ENCODE results near the gene APOBEC4.

APOBEC4 gene

GRCh38 chr1:183597656-183598347, 55.3 kb downstream of the APOBEC4 start:
- DNase-seq, result no peak

- DNase-seq, result no peak
Measured at GRCh38 chr1:183596500-183596899, 56.6 kb downstream of the APOBEC4 start.

All from amniotic stem cell (primary cell).